HepG2 (cell line): ENCODE data around the gene IRF1. TPM values are rescaled to one million over a fixed set of nuclear protein-coding genes. Genes with fewer than 3 reads are reported as not detected.

Experiments
- KIAA2018 ChIP-seq: sonication (generic); formaldehyde crosslinking; IDR thresholded peaks from 2 replicates; pipeline ENCODE4 v1.5.0; 2020; ENCODE audit warnings: mild to moderate bottlenecking, missing genetic modification reagents, borderline replicate concordance
- PHF5A ChIP-seq: IDR thresholded peaks from one replicate; pipeline ENCODE4 v1.6.1; 2018; ENCODE audit warnings: low read depth, missing genetic modification reagents; ENCODE audit not compliant: unreplicated experiment
- PRDM15 ChIP-seq: sonication (generic); formaldehyde crosslinking; IDR thresholded peaks from 2 replicates; pipeline ENCODE4 v1.4.0; 2020; ENCODE audit warnings: missing genetic modification reagents
- RFX3 ChIP-seq: IDR thresholded peaks from 2 replicates; pipeline ENCODE4 v1.6.1; 2016; ENCODE audit warnings: missing biosample characterization, missing genetic modification reagents
- ZBTB2 ChIP-seq: sonication (generic); formaldehyde crosslinking; IDR thresholded peaks from 2 replicates; pipeline ENCODE4 v1.8.0; 2022; ENCODE audit warnings: low read depth, missing genetic modification reagents
- ZNF17 ChIP-seq: sonication (generic); formaldehyde crosslinking; IDR thresholded peaks from 2 replicates; pipeline ENCODE4 v1.5.0; 2020; ENCODE audit warnings: mild to moderate bottlenecking, missing genetic modification reagents
- ZNF687 ChIP-seq: sonication (generic); formaldehyde crosslinking; IDR thresholded peaks from 2 replicates; pipeline ENCODE4 v1.5.1; 2020; ENCODE audit warnings: mild to moderate bottlenecking, missing genetic modification reagents, moderate library complexity
- ZNF766 ChIP-seq: sonication (generic); formaldehyde crosslinking; IDR thresholded peaks from 2 replicates; pipeline ENCODE4 v1.5.0; 2020; ENCODE audit warnings: missing genetic modification reagents, borderline replicate concordance
- polyA plus RNA-seq, 8 experiments: library from polyadenylated mRNA; depleted of rRNA in 3 of 8; stranded (reverse) in 7 of 8; unstranded in 1 of 8; fragments of >200 nt; fragmentation: Illumina TruSeq in 4 of 8; extraction: Trizol in 4 of 8; gene quantifications; 2 replicates each; pipeline versions ENCODE4 v1.2.1 to v1.2.3, GENCODE V29; 2011 to 2016; ENCODE audit warnings: low read depth in 4 of 8, missing spikeins in 1 of 8, mixed read lengths in 1 of 8; ENCODE audit not compliant: insufficient read depth in 1 of 8
- total RNA-seq, 5 experiments: library from RNA; depleted of rRNA; stranded (reverse); fragments of >200 nt; fragmentation: Illumina TruSeq; extraction: Trizol; gene quantifications; 2 replicates each; pipeline ENCODE4 v1.2.3, GENCODE V29; 2016; ENCODE audit warnings: low read depth in 1 of 5

The IRF1 gene
- total and polyA plus RNA-seq, 2 of the 13 experiments (the other 11 are each of a cell fraction or from before 2014, with no cell fraction given) = 4.1 to 8.8 TPM

GRCh38 chr5:132501961-132502931 is 11.7 kb upstream of the IRF1 start (continued):
- no peak for TF ChIP-seq PRDM15 (CRISPR knock-in tag)
- no peak for TF ChIP-seq PHF5A (CRISPR knock-in tag)
- peak; percentile 71 for TF ChIP-seq ZNF687
- no peak for TF ChIP-seq ZBTB2
- TF ChIP-seq ZNF17 = no peak
- TF ChIP-seq ZNF766 (CRISPR knock-in tag) = no peak
- TF ChIP-seq RFX3 = no peak
- no peak for TF ChIP-seq KIAA2018 (CRISPR knock-in tag)
